Measurements from ENCODE around the gene TIMM50. TPM values are rescaled to one million over a fixed set of nuclear protein-coding genes. Genes with fewer than 3 reads are reported as not detected.

TIMM50 gene
- polyA plus RNA-seq, 1 donor from 2014 or later, result 66.2 TPM

DNA sequence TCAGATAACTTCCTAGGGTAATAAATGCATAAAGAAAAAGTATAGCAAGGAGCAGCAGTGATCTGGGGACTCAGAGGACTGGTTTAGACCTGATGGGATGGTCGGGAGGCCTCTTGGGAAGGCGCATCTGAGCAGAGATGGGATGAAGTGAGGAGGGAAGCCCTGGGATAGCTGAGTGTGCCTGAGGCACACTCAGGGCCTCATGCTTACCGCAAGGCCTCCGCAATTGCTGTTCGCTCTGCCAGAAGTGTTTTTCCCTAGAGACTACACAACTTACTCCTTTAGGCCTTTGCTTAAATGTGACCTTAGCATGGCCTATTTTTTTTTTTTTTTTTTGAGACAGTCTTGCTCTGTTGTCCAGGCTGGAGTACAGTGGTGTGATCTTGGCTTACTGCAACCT is 14.0 kb downstream of the TIMM50 start:
- H3K9me2 ChIP-seq (ENCODE audit: insufficient read depth, low read length), result no peaks in the 10 kb centered on the region
- no peak overlapping the region for H3K4me2 ChIP-seq (ENCODE audit: low read length)
- H3K36me3 ChIP-seq (ENCODE audit: insufficient read depth, low read length), result no peaks in the 10 kb centered on the region
- no peak overlapping the region for H3K27ac ChIP-seq (ENCODE audit: low read length)
- H3K4me3 ChIP-seq (ENCODE audit: low read length), result no peak overlapping the region
- H2AFZ ChIP-seq (ENCODE audit: low read depth, low read length), result no peak overlapping the region
- no peaks in the 10 kb centered on the region for H4K20me1 ChIP-seq (ENCODE audit: insufficient read depth)
- H3K27me3 ChIP-seq (ENCODE audit: insufficient read depth, low read depth, low read length), result peaks cover 10% of the 10 kb centered on the region
- no peaks in the 10 kb centered on the region for H3K9me3 ChIP-seq (ENCODE audit: low read length)
- peaks cover 3% of the 10 kb centered on the region for H3K79me2 ChIP-seq (replicated peaks; ENCODE audit: insufficient read depth, low read length)
- no peak for TF ChIP-seq POLR2AphosphoS5 (IDR thresholded peaks at IDR 0.05)
- no peak for TF ChIP-seq EP300 (conservative IDR thresholded peaks at IDR 0.05; ENCODE audit: poor library complexity, severe bottlenecking)
- no peak for TF ChIP-seq MXI1 (conservative IDR thresholded peaks at IDR 0.05; ENCODE audit: poor library complexity, severe bottlenecking)
- TF ChIP-seq, protein P1, sequence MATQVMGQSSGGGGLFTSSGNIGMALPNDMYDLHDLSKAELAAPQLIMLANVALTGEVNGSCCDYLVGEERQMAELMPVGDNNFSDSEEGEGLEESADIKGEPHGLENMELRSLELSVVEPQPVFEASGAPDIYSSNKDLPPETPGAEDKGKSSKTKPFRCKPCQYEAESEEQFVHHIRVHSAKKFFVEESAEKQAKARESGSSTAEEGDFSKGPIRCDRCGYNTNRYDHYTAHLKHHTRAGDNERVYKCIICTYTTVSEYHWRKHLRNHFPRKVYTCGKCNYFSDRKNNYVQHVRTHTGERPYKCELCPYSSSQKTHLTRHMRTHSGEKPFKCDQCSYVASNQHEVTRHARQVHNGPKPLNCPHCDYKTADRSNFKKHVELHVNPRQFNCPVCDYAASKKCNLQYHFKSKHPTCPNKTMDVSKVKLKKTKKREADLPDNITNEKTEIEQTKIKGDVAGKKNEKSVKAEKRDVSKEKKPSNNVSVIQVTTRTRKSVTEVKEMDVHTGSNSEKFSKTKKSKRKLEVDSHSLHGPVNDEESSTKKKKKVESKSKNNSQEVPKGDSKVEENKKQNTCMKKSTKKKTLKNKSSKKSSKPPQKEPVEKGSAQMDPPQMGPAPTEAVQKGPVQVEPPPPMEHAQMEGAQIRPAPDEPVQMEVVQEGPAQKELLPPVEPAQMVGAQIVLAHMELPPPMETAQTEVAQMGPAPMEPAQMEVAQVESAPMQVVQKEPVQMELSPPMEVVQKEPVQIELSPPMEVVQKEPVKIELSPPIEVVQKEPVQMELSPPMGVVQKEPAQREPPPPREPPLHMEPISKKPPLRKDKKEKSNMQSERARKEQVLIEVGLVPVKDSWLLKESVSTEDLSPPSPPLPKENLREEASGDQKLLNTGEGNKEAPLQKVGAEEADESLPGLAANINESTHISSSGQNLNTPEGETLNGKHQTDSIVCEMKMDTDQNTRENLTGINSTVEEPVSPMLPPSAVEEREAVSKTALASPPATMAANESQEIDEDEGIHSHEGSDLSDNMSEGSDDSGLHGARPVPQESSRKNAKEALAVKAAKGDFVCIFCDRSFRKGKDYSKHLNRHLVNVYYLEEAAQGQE (IDR thresholded peaks at IDR 0.05; ENCODE audit: borderline replicate concordance), result no peak
- H3K9ac ChIP-seq (ENCODE audit: low read length), result no peak overlapping the region
- no peaks in the 10 kb centered on the region for H3F3A ChIP-seq (ENCODE audit: insufficient read depth, low read length, poor library complexity, severe bottlenecking)

DNA sequence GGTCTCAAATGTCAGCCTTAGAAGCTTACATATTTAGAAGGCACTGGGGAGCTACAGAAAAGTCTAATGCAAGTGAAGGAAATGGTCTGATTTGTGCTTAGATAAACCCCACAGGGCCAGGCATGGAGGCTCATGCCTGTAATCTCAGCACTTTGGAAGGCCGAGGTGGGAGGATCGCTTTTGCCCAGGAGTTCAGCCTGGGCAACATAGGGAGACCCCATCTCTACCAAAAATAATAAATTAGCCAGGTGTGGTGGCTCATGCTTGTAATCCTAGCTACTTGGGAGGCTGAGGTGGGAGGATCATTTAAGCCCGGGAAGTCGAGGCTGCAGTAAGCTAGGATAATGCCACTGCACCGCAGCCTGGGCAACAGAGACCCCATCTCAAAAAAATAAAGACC is 15.4 kb downstream of the TIMM50 start:
- Histone ChIP-seq H3F3A (ENCODE audit: insufficient read depth, low read length, poor library complexity, severe bottlenecking) (no peaks in the 10 kb centered on the region), H3K4me3 (ENCODE audit: low read length) (no peak overlapping the region), H4K20me1 (ENCODE audit: insufficient read depth) (no peaks in the 10 kb centered on the region), H2AFZ (ENCODE audit: low read depth, low read length) (no peak overlapping the region), H3K79me2 (replicated peaks; ENCODE audit: insufficient read depth, low read length) (peaks cover 5% of the 10 kb centered on the region), H3K27me3 (ENCODE audit: insufficient read depth, low read depth, low read length) (peaks cover 10% of the 10 kb centered on the region), H3K9me2 (ENCODE audit: insufficient read depth, low read length) (no peaks in the 10 kb centered on the region), H3K27ac (ENCODE audit: low read length) (no peak overlapping the region), H3K4me2 (ENCODE audit: low read length) (no peak overlapping the region), H3K9me3 (ENCODE audit: low read length) (no peaks in the 10 kb centered on the region), H3K9ac (ENCODE audit: low read length) (no peak overlapping the region), H3K36me3 (ENCODE audit: insufficient read depth, low read length) (no peaks in the 10 kb centered on the region)
- TF ChIP-seq EZH2 (IDR thresholded peaks at IDR 0.05; ENCODE audit: borderline replicate concordance, insufficient read depth, low read length, poor library complexity, severe bottlenecking), result no peak
- no peak for TF ChIP-seq POLR2AphosphoS5 (IDR thresholded peaks at IDR 0.05)
- TF ChIP-seq, protein P2, sequence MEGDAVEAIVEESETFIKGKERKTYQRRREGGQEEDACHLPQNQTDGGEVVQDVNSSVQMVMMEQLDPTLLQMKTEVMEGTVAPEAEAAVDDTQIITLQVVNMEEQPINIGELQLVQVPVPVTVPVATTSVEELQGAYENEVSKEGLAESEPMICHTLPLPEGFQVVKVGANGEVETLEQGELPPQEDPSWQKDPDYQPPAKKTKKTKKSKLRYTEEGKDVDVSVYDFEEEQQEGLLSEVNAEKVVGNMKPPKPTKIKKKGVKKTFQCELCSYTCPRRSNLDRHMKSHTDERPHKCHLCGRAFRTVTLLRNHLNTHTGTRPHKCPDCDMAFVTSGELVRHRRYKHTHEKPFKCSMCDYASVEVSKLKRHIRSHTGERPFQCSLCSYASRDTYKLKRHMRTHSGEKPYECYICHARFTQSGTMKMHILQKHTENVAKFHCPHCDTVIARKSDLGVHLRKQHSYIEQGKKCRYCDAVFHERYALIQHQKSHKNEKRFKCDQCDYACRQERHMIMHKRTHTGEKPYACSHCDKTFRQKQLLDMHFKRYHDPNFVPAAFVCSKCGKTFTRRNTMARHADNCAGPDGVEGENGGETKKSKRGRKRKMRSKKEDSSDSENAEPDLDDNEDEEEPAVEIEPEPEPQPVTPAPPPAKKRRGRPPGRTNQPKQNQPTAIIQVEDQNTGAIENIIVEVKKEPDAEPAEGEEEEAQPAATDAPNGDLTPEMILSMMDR (IDR thresholded peaks at IDR 0.05; ENCODE audit: poor library complexity, severe bottlenecking), result no peak
- no peak for TF ChIP-seq MXI1 (conservative IDR thresholded peaks at IDR 0.05; ENCODE audit: poor library complexity, severe bottlenecking)
- TF ChIP-seq TAF1 (IDR thresholded peaks at IDR 0.05; ENCODE audit: low read depth), result no peak
- TF ChIP-seq, protein P1 (IDR thresholded peaks at IDR 0.05; ENCODE audit: borderline replicate concordance), result no peak
- no peak for TF ChIP-seq SMC3 (conservative IDR thresholded peaks at IDR 0.05; ENCODE audit: poor library complexity)
- no peak for TF ChIP-seq RAD21 (conservative IDR thresholded peaks at IDR 0.05)
- TF ChIP-seq EP300 (conservative IDR thresholded peaks at IDR 0.05; ENCODE audit: poor library complexity, severe bottlenecking), result no peak

All from neural cell (in vitro differentiated cells).